ENCODE results near the gene GUCY2C. TPM values are rescaled to one million over a fixed set of nuclear protein-coding genes. Genes with fewer than 3 reads are reported as not detected.
"Not testable (repeated sequence)": the region's sequence is repeated elsewhere in the genome, so short reads cannot be mapped to it uniquely, and the experiment has no call there.

GUCY2C gene
- total RNA-seq, result under 1 TPM in 1 of 6 experiments, not detected in 5; 0.10 TPM
- long read RNA-seq, result 0 reads

- TF ChIP-seq CTCF (IDR thresholded peaks at IDR 0.05), result no peak
- no peak for TF ChIP-seq POLR2A (IDR thresholded peaks at IDR 0.05)
- intact Hi-C loops (cut with DNase I), result no loop called here
- Histone ChIP-seq H3K9me3 (no peaks in the 10 kb centered on the region), H3K4me1 (no peaks in the 10 kb centered on the region), H3K36me3 (no peaks in the 10 kb centered on the region), H3K4me3 (no peak within 1 kb of the TSS), H3K27me3 (no peaks in the 10 kb centered on the region), H3K27ac (no peak within 1 kb of the TSS)
- 55% methylated on average over 6 of the region's 8 CpGs for WGBS (ENCODE audit: insufficient coverage, low coverage, low lambda C conversion rate, missing lambda C conversion rate)
- DNase-seq, result no peak
- ATAC-seq, result no peak
These were observed at the start of gene GUCY2C for GRCh38 chr12:14696265-14696741. GUCY2C (minus strand) TSS chr12:14696599; CDS start chr12:14696448, 151 bp downstream.

- H3K4me1 ChIP-seq, result peaks cover 0 to 6% (median 0%) of the 10 kb centered on the region in 4 donors
- 73% methylated on average over 1 of the region's 1 CpG for WGBS (ENCODE audit: insufficient coverage, low coverage, low lambda C conversion rate, missing lambda C conversion rate)
- no peaks in the 10 kb centered on the region for H3K36me3 ChIP-seq
- intact Hi-C loops (cut with DNase I), result no loop called here
- H3K27me3 ChIP-seq, result no peaks in the 10 kb centered on the region
- H3K4me3 ChIP-seq, result no peak overlapping the region
- TF ChIP-seq CTCF (IDR thresholded peaks at IDR 0.05) (no peak), POLR2A (IDR thresholded peaks at IDR 0.05) (no peak)
- no peaks in the 10 kb centered on the region for H3K9me3 ChIP-seq
- ATAC-seq, result no peak
- H3K27ac ChIP-seq, result no peak overlapping the region
- no peak for DNase-seq
These were observed 46.7 kb upstream of the GUCY2C start for GRCh38 chr12:14743061-14743460.

DNA sequence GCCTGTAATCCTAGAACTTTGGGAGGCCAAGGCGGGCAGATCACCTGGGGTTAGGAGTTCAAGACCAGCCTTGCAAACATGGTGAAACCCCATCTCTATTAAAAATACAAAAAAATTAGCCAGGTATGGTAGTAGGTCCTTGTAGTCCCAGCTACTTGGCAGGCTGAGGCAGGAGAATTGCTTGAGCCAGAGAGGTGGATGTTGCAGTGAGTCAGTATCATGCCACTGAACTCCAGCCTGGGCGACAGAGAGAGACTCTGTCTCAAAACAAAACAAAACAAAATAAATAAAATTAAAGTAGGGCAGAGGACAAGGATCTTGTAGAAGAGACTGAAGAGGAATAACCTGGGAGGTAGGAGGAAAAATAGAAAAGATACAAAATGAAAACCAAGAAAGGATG, 45.5 kb upstream of the GUCY2C start:
- H3K9me3 ChIP-seq, result no peaks in the 10 kb centered on the region
- ATAC-seq, result peak in 2 of 4 donors; percentile 76 to 83
- 67% methylated on average over 2 of the region's 2 CpGs for WGBS (ENCODE audit: insufficient coverage, low coverage, low lambda C conversion rate, missing lambda C conversion rate)

GRCh38 chr12:14741153-14741552, 44.8 kb upstream of the GUCY2C start:
- ATAC-seq (peak in 2 of 4 donors; percentile 91 to 92), DNase-seq (peak; percentile 30 to 66 (median 57))
- no peaks in the 10 kb centered on the region for H3K36me3 ChIP-seq
- H3K4me3 ChIP-seq, result no peak overlapping the region
- 35% methylated on average over 4 of the region's 4 CpGs for WGBS (ENCODE audit: insufficient coverage, low coverage, low lambda C conversion rate, missing lambda C conversion rate)
- TF ChIP-seq CTCF (IDR thresholded peaks at IDR 0.05), result no peak
- TF ChIP-seq POLR2A (IDR thresholded peaks at IDR 0.05), result no peak
- no peaks in the 10 kb centered on the region for H3K9me3 ChIP-seq
- no peaks in the 10 kb centered on the region for H3K27me3 ChIP-seq
- peaks cover 0 to 6% (median 0%) of the 10 kb centered on the region in 4 donors for H3K4me1 ChIP-seq
- intact Hi-C loops (cut with DNase I), result no loop called here
- H3K27ac ChIP-seq, result no peak overlapping the region

More for the DNA sequence above, 45.5 kb upstream of the GUCY2C start:
- Histone ChIP-seq H3K27me3 (no peaks in the 10 kb centered on the region), H3K27ac (no peak overlapping the region), H3K4me3 (no peak overlapping the region), H3K36me3 (no peaks in the 10 kb centered on the region), H3K4me1 (peaks cover 0 to 6% (median 0%) of the 10 kb centered on the region in 4 donors)
- no peak for TF ChIP-seq POLR2A (IDR thresholded peaks at IDR 0.05)
- TF ChIP-seq CTCF (IDR thresholded peaks at IDR 0.05), result no peak
- DNase-seq, result no peak
- intact Hi-C loops (cut with DNase I), result no loop called here

GRCh38 chr12:14736441-14736840, 40.0 kb upstream of the GUCY2C start:
- intact Hi-C loops (cut with DNase I); H3K27me3 ChIP-seq; H3K27ac ChIP-seq; ATAC-seq; H3K4me1 ChIP-seq; H3K9me3 ChIP-seq; H3K4me3 ChIP-seq; H3K36me3 ChIP-seq: not testable (repeated sequence)
- whole genome bisulfite sequencing (ENCODE audit: insufficient coverage, low coverage, low lambda C conversion rate, missing lambda C conversion rate), result 73% methylated on average over 13 of the region's 16 CpGs
- DNase-seq, result peak in 1 of 3 donors; percentile 47
